NT2/D1 (cell line): ENCODE results near the gene AGBL1.

Experiments used
- DNase-seq: peaks from one replicate; pipeline ENCODE4 v3.0.0-alpha.2; 2011; ENCODE audit warnings: low read depth, low spot score
- H3K27me3 ChIP-seq: 2 replicates; pipeline ENCODE4 v1.6.0; 2011; ENCODE audit warnings: mild to moderate bottlenecking; ENCODE audit not compliant: insufficient read length, insufficient read depth
- H3K36me3 ChIP-seq: 2 replicates; pipeline ENCODE4 v1.6.1; 2011; ENCODE audit warnings: mild to moderate bottlenecking, low read length, mixed read lengths; ENCODE audit not compliant: insufficient read depth, insufficient read length
- H3K4me1 ChIP-seq: 2 replicates; pipeline ENCODE4 v1.5.1; 2011; ENCODE audit not compliant: insufficient read depth, insufficient read length
- H3K4me3 ChIP-seq: 2 replicates; pipeline ENCODE4 v1.5.1; 2011; ENCODE audit warnings: low read depth; ENCODE audit not compliant: insufficient read length
- H3K9ac ChIP-seq: 2 replicates; pipeline ENCODE4 v1.6.0; 2011; ENCODE audit warnings: low read depth; ENCODE audit not compliant: insufficient read length
- H3K9me3 ChIP-seq: 2 replicates; pipeline ENCODE4 v1.5.1; 2011; ENCODE audit warnings: mild to moderate bottlenecking, low read length; ENCODE audit not compliant: insufficient read depth
- SUZ12 ChIP-seq: IDR thresholded peaks from 2 replicates; pipeline ENCODE4 v1.6.1; 2011; ENCODE audit not compliant: insufficient read length, insufficient read depth; ENCODE audit errors: extremely low read depth
- YY1 ChIP-seq: IDR thresholded peaks from 2 replicates; pipeline ENCODE4 v1.6.1; 2011; ENCODE audit not compliant: insufficient read length, insufficient read depth
- ZNF274 ChIP-seq: IDR thresholded peaks from 2 replicates; pipeline ENCODE4 v1.6.1; 2011; ENCODE audit warnings: mild to moderate bottlenecking, low read depth, low read length

The AGBL1 gene

GRCh38 chr15:86483936-86484335 is 404.3 kb downstream of the AGBL1 start:
- H3K9ac ChIP-seq: no peak overlapping the region
- no peaks in the 10 kb centered on the region for H3K27me3 ChIP-seq
- DNase-seq: no peak
- H3K4me3 ChIP-seq: no peak overlapping the region
- TF ChIP-seq ZNF274: no peak
- TF ChIP-seq YY1: no peak
- TF ChIP-seq SUZ12: no peak
- H3K9me3 ChIP-seq: no peaks in the 10 kb centered on the region
- no peaks in the 10 kb centered on the region for H3K4me1 ChIP-seq
- H3K36me3 ChIP-seq: no peaks in the 10 kb centered on the region

GRCh38 chr15:86488046-86488445 is 408.4 kb downstream of the AGBL1 start:
- Histone ChIP-seq H3K9ac (no peak overlapping the region), H3K9me3 (no peaks in the 10 kb centered on the region), H3K4me3 (no peak overlapping the region), H3K36me3 (no peaks in the 10 kb centered on the region), H3K4me1 (no peaks in the 10 kb centered on the region), H3K27me3 (no peaks in the 10 kb centered on the region)
- DNase-seq: no peak
- TF ChIP-seq SUZ12 (no peak), ZNF274 (no peak), YY1 (no peak)

- H3K4me1 ChIP-seq: no peaks in the 10 kb centered on the region
- no peaks in the 10 kb centered on the region for H3K9me3 ChIP-seq
- no peaks in the 10 kb centered on the region for H3K36me3 ChIP-seq
- no peak overlapping the region for H3K4me3 ChIP-seq
- DNase-seq: no peak
- H3K27me3 ChIP-seq: no peaks in the 10 kb centered on the region
- TF ChIP-seq SUZ12 (no peak), ZNF274 (no peak), YY1 (no peak)
- H3K9ac ChIP-seq: no peak overlapping the region
Observed at GRCh38 chr15:86489981-86490380, 410.3 kb downstream of the AGBL1 start.

- Histone ChIP-seq H3K9ac (no peak overlapping the region), H3K4me1 (no peaks in the 10 kb centered on the region), H3K9me3 (no peaks in the 10 kb centered on the region), H3K27me3 (no peaks in the 10 kb centered on the region), H3K4me3 (no peak overlapping the region), H3K36me3 (no peaks in the 10 kb centered on the region)
- TF ChIP-seq ZNF274: no peak
- TF ChIP-seq YY1: no peak
- no peak for TF ChIP-seq SUZ12
- DNase-seq: no peak
Observed at GRCh38 chr15:86491118-86491517, 411.4 kb downstream of the AGBL1 start.

GRCh38 chr15:86493884-86494283 is 414.2 kb downstream of the AGBL1 start:
- DNase-seq: no peak
- Histone ChIP-seq H3K27me3 (no peaks in the 10 kb centered on the region), H3K9me3 (no peaks in the 10 kb centered on the region), H3K4me1 (no peaks in the 10 kb centered on the region), H3K36me3 (no peaks in the 10 kb centered on the region), H3K9ac (no peak overlapping the region), H3K4me3 (no peak overlapping the region)
- no peak for TF ChIP-seq YY1
- no peak for TF ChIP-seq ZNF274
- TF ChIP-seq SUZ12: no peak

- Histone ChIP-seq H3K27me3 (no peaks in the 10 kb centered on the region), H3K9ac (no peak overlapping the region), H3K4me3 (no peak overlapping the region), H3K36me3 (no peaks in the 10 kb centered on the region), H3K4me1 (no peaks in the 10 kb centered on the region), H3K9me3 (no peaks in the 10 kb centered on the region)
- DNase-seq: no peak
- TF ChIP-seq YY1 (no peak), ZNF274 (no peak), SUZ12 (no peak)
Observed at GRCh38 chr15:86494475-86494874, 414.8 kb downstream of the AGBL1 start.

- no peak overlapping the region for H3K4me3 ChIP-seq
- no peaks in the 10 kb centered on the region for H3K9me3 ChIP-seq
- no peak for DNase-seq
- TF ChIP-seq YY1 (no peak), ZNF274 (no peak), SUZ12 (no peak)
- no peaks in the 10 kb centered on the region for H3K27me3 ChIP-seq
- no peaks in the 10 kb centered on the region for H3K4me1 ChIP-seq
- no peak overlapping the region for H3K9ac ChIP-seq
- no peaks in the 10 kb centered on the region for H3K36me3 ChIP-seq
Observed at GRCh38 chr15:86502301-86502700, 422.6 kb downstream of the AGBL1 start.
